NCI-H1436 (cell line): ENCODE data around the gene CEP112.
"Not testable (repeated sequence)": the region's sequence is repeated elsewhere in the genome, so short reads cannot be mapped to it uniquely, and the experiment has no call there.

Experiments used
- DNase-seq: peaks from one replicate; lab custom pipeline; 2025; lab: John Stamatoyannopoulos, UW

Gene CEP112

GRCh38 chr17:65886315-65887245, 305.4 kb downstream of the CEP112 start:
- no peak for DNase-seq

- no peak for DNase-seq
These were observed 306.2 kb downstream of the CEP112 start for GRCh38 chr17:65885541-65886312.

DNA sequence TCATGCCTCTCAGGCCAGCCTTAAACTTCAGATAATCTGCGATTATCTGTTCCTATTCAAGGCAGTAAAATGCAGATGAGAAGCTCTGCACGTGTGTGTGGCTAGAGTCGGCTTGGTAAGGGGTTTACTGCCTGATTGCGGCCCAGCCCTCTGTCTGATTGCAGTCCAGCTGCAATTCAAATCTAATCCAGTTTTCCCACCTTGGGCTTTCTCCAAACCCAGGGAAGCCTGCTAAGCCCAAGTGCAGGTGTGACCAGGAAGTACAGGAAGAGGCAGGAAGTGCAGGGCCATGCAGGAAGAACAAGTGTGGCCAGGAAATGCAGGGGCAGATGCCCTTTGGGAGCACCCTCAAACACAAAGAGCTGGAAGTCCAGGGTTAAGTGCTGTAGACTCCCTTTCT, 314.9 kb downstream of the CEP112 start:
- DNase-seq = no peak

- DNase-seq = no peak
These were observed 323.1 kb downstream of the CEP112 start for GRCh38 chr17:65868881-65869280.

GRCh38 chr17:65867014-65867413, 324.9 kb downstream of the CEP112 start:
- no peak for DNase-seq

- no peak for DNase-seq
These were observed 326.1 kb downstream of the CEP112 start for GRCh38 chr17:65865715-65866425.

DNA sequence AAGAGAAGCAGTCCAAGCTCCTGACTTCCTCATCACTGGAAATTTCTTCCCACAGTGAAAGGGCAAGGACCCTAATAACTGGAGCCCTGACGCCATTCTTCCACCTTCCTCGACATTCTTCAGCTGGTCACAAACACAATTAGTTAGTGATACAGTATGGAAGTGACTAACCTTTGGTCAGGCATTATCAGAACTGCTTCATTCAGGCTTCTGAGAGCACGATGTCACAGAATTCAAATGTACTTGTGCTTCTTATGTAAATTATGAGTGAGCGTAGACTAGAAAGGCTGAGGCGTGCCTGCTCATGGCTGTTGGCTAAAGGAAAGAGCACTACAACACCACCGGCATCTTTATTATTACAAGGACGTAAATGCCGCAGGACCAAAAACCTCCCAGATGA, 327.5 kb downstream of the CEP112 start:
- no peak for DNase-seq

DNA sequence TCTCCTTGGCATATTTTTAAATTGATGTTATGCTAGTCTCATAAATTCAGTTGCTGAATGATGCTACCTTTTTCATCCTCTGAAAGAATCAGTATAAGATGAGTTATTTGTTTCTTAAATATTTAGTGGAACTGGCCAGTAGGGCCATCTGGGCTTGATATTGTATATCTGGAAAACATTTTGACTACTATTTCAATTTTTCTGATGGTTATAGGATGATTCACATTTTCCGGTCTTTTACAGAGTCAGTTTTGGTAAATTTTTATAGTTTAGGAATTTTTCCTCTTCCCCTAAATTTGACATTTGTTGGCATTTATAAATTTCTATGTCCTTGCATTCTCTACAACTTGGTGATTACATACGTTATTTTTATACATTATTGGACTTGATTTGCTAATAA, 334.2 kb downstream of the CEP112 start:
- no peak for DNase-seq

DNA sequence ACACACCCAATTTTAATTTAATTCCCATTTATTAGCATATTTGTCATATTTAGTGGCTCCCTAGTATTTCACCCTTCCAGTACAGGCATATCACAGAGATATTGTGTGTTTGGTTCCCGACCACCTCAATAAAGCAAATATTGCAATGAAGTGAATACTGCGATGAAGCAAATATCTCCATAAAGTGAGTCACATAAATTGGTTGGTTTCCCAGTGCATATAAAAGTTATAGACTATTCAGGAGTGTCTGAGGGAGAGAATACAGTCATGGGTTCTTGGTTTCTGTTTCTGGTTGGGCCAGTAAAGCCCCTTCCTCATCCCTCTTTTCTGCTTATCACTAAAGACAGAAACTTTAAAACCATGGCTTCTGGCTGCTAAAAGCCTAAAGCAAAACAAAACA, 335.1 kb downstream of the CEP112 start:
- DNase-seq = no peak

- no peak for DNase-seq
These were observed 336.3 kb downstream of the CEP112 start for GRCh38 chr17:65855675-65856074.

DNA sequence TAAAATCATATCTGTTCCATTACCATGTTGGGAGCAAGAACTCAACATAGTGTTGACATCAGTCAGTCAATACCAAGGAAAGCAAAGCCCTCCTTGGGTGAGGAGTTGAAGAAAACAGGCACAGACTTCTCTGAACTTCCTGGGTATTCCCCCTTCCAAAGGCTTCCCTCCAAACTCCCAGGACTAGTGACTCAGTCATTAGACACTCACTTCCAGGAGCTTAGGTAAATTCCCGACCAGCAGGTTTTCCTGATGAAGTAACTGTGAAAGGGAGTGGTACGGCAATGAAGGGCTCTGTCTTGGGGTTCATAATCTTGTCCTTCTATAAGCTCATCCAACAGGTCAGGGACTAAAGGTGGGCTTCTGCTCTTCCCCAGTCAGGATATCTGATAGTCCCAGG, 336.7 kb downstream of the CEP112 start:
- no peak for DNase-seq

GRCh38 chr17:65853816-65854215, 338.1 kb downstream of the CEP112 start:
- DNase-seq = no peak

- DNase-seq = no peak
These were observed 339.0 kb downstream of the CEP112 start for GRCh38 chr17:65852911-65853310.

GRCh38 chr17:65851965-65852736, 339.8 kb downstream of the CEP112 start:
- DNase-seq = no peak

- no peak for DNase-seq
These were observed 341.4 kb downstream of the CEP112 start for GRCh38 chr17:65850486-65850885.

DNA sequence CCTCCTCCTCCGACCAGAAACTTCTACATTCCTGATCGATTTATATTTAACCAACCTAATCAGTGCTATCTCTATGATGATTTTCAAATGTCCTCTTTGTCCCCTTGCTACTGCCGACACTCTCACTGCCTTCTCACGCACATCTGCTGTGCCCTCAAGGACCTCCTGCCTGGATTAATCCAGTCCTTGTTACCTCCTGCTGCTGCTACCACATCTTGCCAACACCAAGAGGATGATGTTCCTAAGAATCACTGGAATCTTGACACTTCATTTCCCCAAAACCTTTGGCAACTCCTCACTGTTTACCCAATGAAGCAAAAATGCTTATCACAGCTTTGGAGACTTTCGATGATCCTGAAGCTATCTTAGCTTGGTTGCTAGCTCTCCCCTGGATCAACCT, 343.2 kb downstream of the CEP112 start:
- DNase-seq = no peak

- no peak for DNase-seq
These were observed 350.8 kb downstream of the CEP112 start for GRCh38 chr17:65841089-65841488.

GRCh38 chr17:65837232-65837631, 354.7 kb downstream of the CEP112 start:
- not testable (repeated sequence) for DNase-seq

DNA sequence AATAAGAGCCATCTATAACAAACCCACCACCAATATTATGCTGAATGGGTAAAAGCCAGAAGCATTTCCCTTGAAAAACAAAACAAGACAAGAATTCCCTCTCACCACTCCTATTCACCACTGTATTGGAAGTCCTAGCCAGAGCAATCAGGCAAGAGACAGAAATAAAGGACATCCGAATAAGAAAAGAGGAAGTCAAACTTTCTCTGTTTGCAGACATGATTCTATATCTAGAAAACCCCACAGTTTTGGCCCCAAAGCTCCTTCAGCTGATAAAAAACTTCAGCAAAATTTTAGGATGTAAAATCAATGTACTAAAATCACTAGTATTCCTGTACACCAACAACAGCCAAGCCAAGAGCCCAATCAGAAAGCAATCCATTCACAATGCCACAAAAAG, 358.7 kb downstream of the CEP112 start:
- no peak for DNase-seq

DNA sequence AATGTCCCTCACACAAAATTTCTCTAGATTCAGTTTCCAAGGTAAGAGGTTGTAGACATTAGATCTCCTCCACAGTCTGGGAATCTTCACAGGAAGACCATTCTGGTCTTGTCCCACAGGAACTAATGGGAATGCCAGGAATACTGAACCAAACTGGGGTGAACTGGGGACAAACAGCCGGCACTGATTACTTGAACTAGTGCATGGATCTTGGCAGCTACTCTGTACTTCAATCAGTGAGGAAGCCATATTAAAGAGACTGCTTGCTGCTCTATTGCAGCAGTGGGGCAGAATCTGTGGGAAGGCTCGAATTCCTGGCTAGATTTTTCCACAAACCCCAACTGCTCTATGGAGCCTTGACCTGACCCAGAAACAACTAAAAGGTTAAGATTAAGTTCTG, 361.6 kb downstream of the CEP112 start:
- DNase-seq = no peak

- not testable (repeated sequence) for DNase-seq
These were observed 365.4 kb downstream of the CEP112 start for GRCh38 chr17:65826577-65826976.

DNA sequence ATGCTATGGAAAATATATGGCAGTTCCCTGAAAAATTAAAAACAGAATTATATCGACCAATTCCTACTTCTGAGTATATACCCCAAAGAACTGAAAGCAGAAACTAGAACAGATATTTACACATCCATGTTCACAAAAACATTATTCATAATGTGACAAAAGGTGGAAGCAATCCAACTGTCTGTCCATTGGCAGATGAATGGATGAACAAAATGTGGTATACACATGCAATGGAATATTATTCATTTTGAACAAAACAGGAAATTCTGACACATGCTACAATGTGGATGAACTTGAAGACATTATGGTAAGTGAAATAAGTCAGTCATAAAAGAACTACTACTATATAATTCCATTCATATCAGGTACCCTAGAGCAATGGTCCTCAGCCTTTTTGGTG, 367.0 kb downstream of the CEP112 start:
- no peak for DNase-seq
